HepG2 (cell line): ENCODE results near the gene CIITA.

ENCODE experiments used
- MLLT10 ChIP-seq: sonication (generic); formaldehyde crosslinking; IDR thresholded peaks from 2 replicates; pipeline ENCODE4 v1.4.0; 2020; ENCODE audit warnings: missing genetic modification reagents
- POLR2AphosphoS5 ChIP-seq: IDR thresholded peaks from 2 replicates; pipeline ENCODE4 v1.6.1; 2012; ENCODE audit warnings: low read depth, low read length
- ZFYVE20 ChIP-seq: sonication (generic); formaldehyde crosslinking; IDR thresholded peaks from 2 replicates; pipeline ENCODE4 v1.8.0; 2023; ENCODE audit warnings: low read depth, mild to moderate bottlenecking, moderate library complexity, missing genetic modification reagents, borderline replicate concordance

- TF ChIP-seq MLLT10 (CRISPR knock-in tag) (no peak), ZFYVE20 (CRISPR knock-in tag) (no peak), POLR2AphosphoS5 (no peak)
These were observed 5.6 kb upstream of the CIITA start for GRCh38 chr16:10871157-10871991.
